ENCODE results near the gene IVD. TPM values are rescaled to one million over a fixed set of nuclear protein-coding genes. Genes with fewer than 3 reads are reported as not detected.

Gene IVD
- total RNA-seq, 1 experiment from 2014 or later, result 74.5 TPM

DNA sequence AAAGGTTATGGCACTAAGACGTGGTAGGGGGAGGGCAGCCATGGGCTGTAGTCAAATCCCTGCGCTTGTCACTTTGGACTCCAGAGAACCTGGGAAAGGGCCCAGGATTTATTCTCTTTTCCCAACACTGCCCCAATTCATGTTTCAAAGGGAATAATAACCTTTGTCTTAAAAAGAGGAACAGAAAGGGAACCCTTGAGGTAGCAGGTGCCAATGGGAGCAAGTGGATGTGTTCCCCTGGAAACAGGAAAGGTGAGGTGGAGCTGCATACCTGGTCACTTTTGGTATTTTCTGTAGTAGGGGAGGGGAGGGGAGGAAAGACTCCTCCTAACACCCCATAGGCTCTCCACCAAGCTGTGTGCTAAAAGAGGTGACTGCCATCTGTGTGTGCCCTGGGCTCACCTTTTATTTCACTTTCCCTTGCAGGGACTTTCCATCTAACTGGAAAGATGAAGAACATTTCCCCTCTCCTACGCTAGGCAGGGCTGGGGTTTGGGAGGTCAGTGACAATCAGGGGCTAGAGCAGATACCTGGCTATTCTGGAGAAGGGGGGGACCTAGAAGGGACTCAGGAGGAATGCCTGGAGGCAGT is 59.1 kb downstream of the IVD start:
- intact Hi-C loops (cut with micrococcal nuclease; ENCODE audit: unreplicated experiment), result no loop called here
- TF ChIP-seq, protein P1, sequence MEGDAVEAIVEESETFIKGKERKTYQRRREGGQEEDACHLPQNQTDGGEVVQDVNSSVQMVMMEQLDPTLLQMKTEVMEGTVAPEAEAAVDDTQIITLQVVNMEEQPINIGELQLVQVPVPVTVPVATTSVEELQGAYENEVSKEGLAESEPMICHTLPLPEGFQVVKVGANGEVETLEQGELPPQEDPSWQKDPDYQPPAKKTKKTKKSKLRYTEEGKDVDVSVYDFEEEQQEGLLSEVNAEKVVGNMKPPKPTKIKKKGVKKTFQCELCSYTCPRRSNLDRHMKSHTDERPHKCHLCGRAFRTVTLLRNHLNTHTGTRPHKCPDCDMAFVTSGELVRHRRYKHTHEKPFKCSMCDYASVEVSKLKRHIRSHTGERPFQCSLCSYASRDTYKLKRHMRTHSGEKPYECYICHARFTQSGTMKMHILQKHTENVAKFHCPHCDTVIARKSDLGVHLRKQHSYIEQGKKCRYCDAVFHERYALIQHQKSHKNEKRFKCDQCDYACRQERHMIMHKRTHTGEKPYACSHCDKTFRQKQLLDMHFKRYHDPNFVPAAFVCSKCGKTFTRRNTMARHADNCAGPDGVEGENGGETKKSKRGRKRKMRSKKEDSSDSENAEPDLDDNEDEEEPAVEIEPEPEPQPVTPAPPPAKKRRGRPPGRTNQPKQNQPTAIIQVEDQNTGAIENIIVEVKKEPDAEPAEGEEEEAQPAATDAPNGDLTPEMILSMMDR (IDR thresholded peaks at IDR 0.05; ENCODE audit: insufficient read depth in 1 of 2, low read depth in 1 of 2, low read length in 1 of 2, severe bottlenecking in 1 of 2, unreplicated experiment in 1 of 2), result no peak
- BruUV-seq (replicated peaks), result no TSS peak

DNA sequence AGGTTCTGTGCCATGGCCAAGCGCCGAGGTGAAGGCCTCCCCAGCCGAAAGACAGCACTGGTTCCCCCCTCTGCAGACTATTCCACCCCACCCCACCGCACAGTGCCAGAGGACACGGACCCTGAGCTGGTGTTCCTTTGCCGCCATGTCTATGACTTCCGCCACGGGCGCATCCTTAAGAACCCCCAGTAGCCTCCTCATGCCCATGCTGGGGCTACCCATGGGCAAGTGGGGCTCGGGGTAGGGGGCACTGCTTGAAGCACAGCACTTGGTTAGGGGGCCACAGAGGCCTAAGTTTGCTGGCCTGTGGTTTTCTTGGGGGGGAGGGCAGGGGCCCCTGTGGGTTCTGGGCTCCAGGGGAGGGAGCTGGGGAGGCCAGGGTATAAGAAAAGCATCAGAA is 60.3 kb downstream of the IVD start:
- intact Hi-C loops (cut with micrococcal nuclease; ENCODE audit: unreplicated experiment), result no loop called here
- TF ChIP-seq, protein P1 (IDR thresholded peaks at IDR 0.05; ENCODE audit: insufficient read depth in 1 of 2, low read depth in 1 of 2, low read length in 1 of 2, severe bottlenecking in 1 of 2, unreplicated experiment in 1 of 2), result no peak
- H3K4me1 ChIP-seq, result peaks cover 6% of the 10 kb centered on the region
- H3K36me3 Mint-ChIP-seq (ENCODE audit: insufficient read depth, unreplicated experiment), result peaks cover 53% of the 10 kb centered on the region
- ChIA-PET POLR2A (no interaction called here), CTCF (no interaction called here)
- no peaks in the 10 kb centered on the region for H3K9me3 Mint-ChIP-seq (ENCODE audit: unreplicated experiment)
- H3K4me3 Mint-ChIP-seq (ENCODE audit: unreplicated experiment), result no peak overlapping the region
- H3K4me1 Mint-ChIP-seq (ENCODE audit: low read depth, unreplicated experiment), result peaks cover 8% of the 10 kb centered on the region
- no peaks in the 10 kb centered on the region for H3K27me3 ChIP-seq (replicated peaks; ENCODE audit: control insufficient read depth, insufficient read depth, low read length)
- no TSS peak for BruUV-seq (replicated peaks)
- no peak overlapping the region for H3K4me3 ChIP-seq (ENCODE audit: low read depth, low read length)
- no peak overlapping the region for H3K27ac Mint-ChIP-seq (ENCODE audit: unreplicated experiment)
- H3K36me3 ChIP-seq (ENCODE audit: control insufficient read depth, insufficient read depth, low read length), result peaks cover 2% of the 10 kb centered on the region
- no peaks in the 10 kb centered on the region for H3K27me3 Mint-ChIP-seq (ENCODE audit: insufficient read depth, unreplicated experiment)
- DNase-seq, result no peak
- H3K9me3 ChIP-seq, result no peaks in the 10 kb centered on the region

More for the DNA sequence above, 59.1 kb downstream of the IVD start:
- POLR2A ChIA-PET, result no interaction called here
- Histone ChIP-seq H3K4me3 (ENCODE audit: low read depth, low read length) (no peak overlapping the region), H3K27me3 (replicated peaks; ENCODE audit: control insufficient read depth, insufficient read depth, low read length) (no peaks in the 10 kb centered on the region), H3K9me3 (no peaks in the 10 kb centered on the region), H3K4me1 (no peaks in the 10 kb centered on the region), H3K36me3 (ENCODE audit: control insufficient read depth, insufficient read depth, low read length) (peaks cover 4% of the 10 kb centered on the region)
- CTCF ChIA-PET, result no interaction called here
- Mint-ChIP-seq H3K4me1 (ENCODE audit: low read depth, unreplicated experiment) (peaks cover 6% of the 10 kb centered on the region), H3K4me3 (ENCODE audit: unreplicated experiment) (no peak overlapping the region), H3K9me3 (ENCODE audit: unreplicated experiment) (no peaks in the 10 kb centered on the region), H3K27ac (ENCODE audit: unreplicated experiment) (no peak overlapping the region), H3K36me3 (ENCODE audit: insufficient read depth, unreplicated experiment) (peaks cover 59% of the 10 kb centered on the region), H3K27me3 (ENCODE audit: insufficient read depth, unreplicated experiment) (no peaks in the 10 kb centered on the region)
- DNase-seq, result no peak

DNA sequence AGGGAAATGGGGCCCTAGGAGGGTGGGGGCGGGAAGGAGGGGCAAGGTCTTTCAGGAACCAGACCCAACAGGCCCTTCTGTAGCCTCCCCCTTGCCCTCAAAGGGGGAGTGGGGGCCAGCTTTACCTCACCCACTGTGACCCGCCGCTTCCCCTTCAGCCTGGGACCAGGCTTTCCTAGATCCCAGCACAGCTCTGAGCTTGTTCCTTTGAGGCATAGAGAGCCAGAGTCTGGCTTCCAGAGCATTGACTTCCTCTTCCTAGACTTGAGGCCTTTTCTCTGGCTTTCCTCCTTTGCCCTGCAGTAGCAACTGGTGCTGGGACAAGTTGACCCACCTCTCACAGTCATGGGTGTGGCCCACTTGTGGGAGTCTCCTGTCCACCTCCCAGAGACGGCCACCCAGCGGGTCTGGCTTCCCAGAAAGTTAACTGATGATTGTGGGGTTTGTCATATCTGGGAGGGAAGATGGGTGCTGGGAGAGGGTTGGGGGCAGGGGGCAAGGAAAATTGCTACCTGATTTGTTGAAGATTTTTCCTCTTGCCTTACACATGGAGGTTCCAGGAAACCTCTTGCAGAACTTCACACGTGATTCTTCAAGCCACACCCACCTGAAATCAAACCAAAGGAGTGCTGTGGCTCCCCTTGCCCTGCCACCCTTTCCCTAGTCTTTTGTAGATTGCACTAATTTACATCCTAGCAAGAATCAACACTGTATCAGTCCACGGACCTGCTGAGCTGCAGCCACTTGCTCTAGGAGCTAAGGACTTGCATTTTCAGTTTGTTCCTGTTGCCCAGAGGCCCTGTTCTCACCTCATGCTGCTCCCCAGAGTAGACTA is 61.0 kb downstream of the IVD start:
- Histone ChIP-seq H3K36me3 (ENCODE audit: control insufficient read depth, insufficient read depth, low read length) (peaks cover 2% of the 10 kb centered on the region), H3K4me3 (ENCODE audit: low read depth, low read length) (no peak overlapping the region), H3K27me3 (replicated peaks; ENCODE audit: control insufficient read depth, insufficient read depth, low read length) (no peaks in the 10 kb centered on the region), H3K9me3 (no peaks in the 10 kb centered on the region), H3K4me1 (peaks cover 6% of the 10 kb centered on the region)
- POLR2A ChIA-PET, result no interaction called here
- TF ChIP-seq, protein P1 (IDR thresholded peaks at IDR 0.05; ENCODE audit: insufficient read depth in 1 of 2, low read depth in 1 of 2, low read length in 1 of 2, severe bottlenecking in 1 of 2, unreplicated experiment in 1 of 2), result no peak
- peaks cover 56% of the 10 kb centered on the region for H3K36me3 Mint-ChIP-seq (ENCODE audit: insufficient read depth, unreplicated experiment)
- no peak for DNase-seq
- H3K27me3 Mint-ChIP-seq (ENCODE audit: insufficient read depth, unreplicated experiment), result no peaks in the 10 kb centered on the region
- CTCF ChIA-PET, result no interaction called here
- H3K4me3 Mint-ChIP-seq (ENCODE audit: unreplicated experiment), result no peak overlapping the region
- H3K4me1 Mint-ChIP-seq (ENCODE audit: low read depth, unreplicated experiment), result peaks cover 8% of the 10 kb centered on the region
- no peaks in the 10 kb centered on the region for H3K9me3 Mint-ChIP-seq (ENCODE audit: unreplicated experiment)
- H3K27ac Mint-ChIP-seq (ENCODE audit: unreplicated experiment), result no peak overlapping the region
- intact Hi-C loops (cut with micrococcal nuclease; ENCODE audit: unreplicated experiment), result no loop called here
- no TSS peak for BruUV-seq (replicated peaks)
